ENCODE measurements around the gene SVIP. TPM values are rescaled to one million over a fixed set of nuclear protein-coding genes. Genes with fewer than 3 reads are reported as not detected.

The SVIP gene
- 10 to 100 TPM; 14.9 to 19.2 (median 17.5) TPM for total RNA-seq
- 31.3 TPM for total RNA-seq (2013)

GRCh38 chr11:22829231-22830081, at the start of gene SVIP:
Gene SVIP (minus strand): TSS chr11:22829801. CDS start chr11:22829748, 53 bp downstream.
- Histone ChIP-seq H3K36me3 (ENCODE audit: control insufficient read depth, insufficient read depth, low read length) (peaks cover 15% of the 10 kb centered on the region), H3K9me3 (ENCODE audit: control insufficient read depth, insufficient read depth, low read length) (no peaks in the 10 kb centered on the region), H3K27me3 (ENCODE audit: control insufficient read depth, insufficient read depth, low read length) (no peaks in the 10 kb centered on the region), H3K4me3 (ENCODE audit: low read length) (peak within 1 kb of the TSS; percentile 98), H3K27ac (ENCODE audit: low read length) (peak within 1 kb of the TSS; percentile 86), H3K4me1 (ENCODE audit: control insufficient read depth, insufficient read depth, low read length) (peaks cover 3% of the 10 kb centered on the region)
- WGBS (ENCODE audit: insufficient coverage) = 0% methylated on average over 75 of the region's 79 CpGs
- Mint-ChIP-seq H3K27ac (peak within 1 kb of the TSS; percentile 79 to 87), H3K4me1 (peaks cover 15 to 19% of the 10 kb centered on the region in 2 donors), H3K27me3 (ENCODE audit: low read depth in 2 of 2) (no peaks in the 10 kb centered on the region), H3K36me3 (no peaks in the 10 kb centered on the region), H3K4me3 (peak within 1 kb of the TSS; percentile 91), H3K9me3 (no peaks in the 10 kb centered on the region)
- TF ChIP-seq CTCF (IDR thresholded peaks at IDR 0.05) = no peak
- DNase-seq = peak; percentile 86 to 96
- peak; percentile 94 to 99 (median 95) for ATAC-seq
- intact Hi-C loops (cut with micrococcal nuclease) = loop anchor here (2.0 kb wide), 1 partner anchor 205 kb away; the partner anchor contains the start of gene FANCF

GRCh38 chr11:22878604-22879003, 49.0 kb upstream of the SVIP start:
- no peak for ATAC-seq
- Mint-ChIP-seq H3K4me1 (no peaks in the 10 kb centered on the region), H3K36me3 (no peaks in the 10 kb centered on the region), H3K4me3 (no peak overlapping the region), H3K27ac (no peak overlapping the region), H3K9me3 (no peaks in the 10 kb centered on the region), H3K27me3 (ENCODE audit: low read depth in 2 of 2) (no peaks in the 10 kb centered on the region)
- H3K27me3 ChIP-seq (ENCODE audit: control insufficient read depth, insufficient read depth, low read length) = no peaks in the 10 kb centered on the region
- no peaks in the 10 kb centered on the region for H3K4me1 ChIP-seq (ENCODE audit: control insufficient read depth, insufficient read depth, low read length)
- no peaks in the 10 kb centered on the region for H3K9me3 ChIP-seq (ENCODE audit: control insufficient read depth, insufficient read depth, low read length)
- no peak overlapping the region for H3K4me3 ChIP-seq (ENCODE audit: low read length)
- intact Hi-C loops (cut with micrococcal nuclease) = no loop called here
- no peaks in the 10 kb centered on the region for H3K36me3 ChIP-seq (ENCODE audit: control insufficient read depth, insufficient read depth, low read length)
- no peak overlapping the region for H3K27ac ChIP-seq (ENCODE audit: low read length)
- DNase-seq = no peak
- no peak for TF ChIP-seq CTCF (IDR thresholded peaks at IDR 0.05)

GRCh38 chr11:22878039-22878438, 48.4 kb upstream of the SVIP start:
- H3K4me3 ChIP-seq (ENCODE audit: low read length) = no peak overlapping the region
- Mint-ChIP-seq H3K4me3 (no peak overlapping the region), H3K4me1 (no peaks in the 10 kb centered on the region), H3K27me3 (ENCODE audit: low read depth in 2 of 2) (no peaks in the 10 kb centered on the region), H3K9me3 (no peaks in the 10 kb centered on the region), H3K36me3 (no peaks in the 10 kb centered on the region), H3K27ac (no peak overlapping the region)
- ATAC-seq (no peak), DNase-seq (no peak)
- no peak for TF ChIP-seq CTCF (IDR thresholded peaks at IDR 0.05)
- H3K4me1 ChIP-seq (ENCODE audit: control insufficient read depth, insufficient read depth, low read length) = no peaks in the 10 kb centered on the region
- no peaks in the 10 kb centered on the region for H3K9me3 ChIP-seq (ENCODE audit: control insufficient read depth, insufficient read depth, low read length)
- intact Hi-C loops (cut with micrococcal nuclease) = no loop called here
- H3K27me3 ChIP-seq (ENCODE audit: control insufficient read depth, insufficient read depth, low read length) = no peaks in the 10 kb centered on the region
- H3K36me3 ChIP-seq (ENCODE audit: control insufficient read depth, insufficient read depth, low read length) = no peaks in the 10 kb centered on the region
- no peak overlapping the region for H3K27ac ChIP-seq (ENCODE audit: low read length)

Measured in natural killer cell (primary cell).